Stomach smooth muscle (tissue), 2 donors: ENCODE data around the gene MCC.

Experiments used
- H3K27ac ChIP-seq: one replicate; pipeline ENCODE4 v1.7.0; 2013; ENCODE audit warnings: mild to moderate bottlenecking, low read length, inconsistent platforms
- H3K27me3 ChIP-seq, 2 donors: one replicate each; pipeline ENCODE4 v1.7.0; 2013; ENCODE audit warnings: low read length in 2 of 2; ENCODE audit not compliant: insufficient read depth in 2 of 2, control insufficient read depth in 1 of 2
- H3K36me3 ChIP-seq, 2 donors: one replicate each; pipeline ENCODE4 v1.7.0; 2013; ENCODE audit warnings: low read length in 2 of 2; ENCODE audit not compliant: control insufficient read depth in 2 of 2, insufficient read depth in 2 of 2
- H3K4me1 ChIP-seq: one replicate; pipeline ENCODE4 v1.7.0; 2013; ENCODE audit warnings: low read length; ENCODE audit not compliant: control insufficient read depth, insufficient read depth
- H3K4me3 ChIP-seq, 2 donors: one replicate each; pipeline ENCODE4 v1.7.0; 2013; ENCODE audit warnings: low read length in 2 of 2
- H3K9ac ChIP-seq, 2 donors: one replicate each; pipeline ENCODE4 v1.7.0; 2013; ENCODE audit warnings: low read length in 2 of 2, mild to moderate bottlenecking in 1 of 2
- H3K9me3 ChIP-seq, 2 donors: one replicate each; pipeline ENCODE4 v1.7.0; 2013; ENCODE audit warnings: low read length in 2 of 2; ENCODE audit not compliant: control insufficient read depth in 2 of 2
- donor health status: healthy.
- donor health status: Pancreatic carcinoma.

The MCC gene

GRCh38 chr5:113178073-113178779 lies 310.0 kb downstream of the MCC start:
- no peaks in the 10 kb centered on the region for H3K9me3 ChIP-seq
- no peaks in the 10 kb centered on the region for H3K36me3 ChIP-seq
- no peak overlapping the region for H3K9ac ChIP-seq
- peaks cover 20% of the 10 kb centered on the region for H3K4me1 ChIP-seq
- no peaks in the 10 kb centered on the region for H3K27me3 ChIP-seq
- H3K27ac ChIP-seq, result no peak overlapping the region
- H3K4me3 ChIP-seq, result no peak overlapping the region

DNA sequence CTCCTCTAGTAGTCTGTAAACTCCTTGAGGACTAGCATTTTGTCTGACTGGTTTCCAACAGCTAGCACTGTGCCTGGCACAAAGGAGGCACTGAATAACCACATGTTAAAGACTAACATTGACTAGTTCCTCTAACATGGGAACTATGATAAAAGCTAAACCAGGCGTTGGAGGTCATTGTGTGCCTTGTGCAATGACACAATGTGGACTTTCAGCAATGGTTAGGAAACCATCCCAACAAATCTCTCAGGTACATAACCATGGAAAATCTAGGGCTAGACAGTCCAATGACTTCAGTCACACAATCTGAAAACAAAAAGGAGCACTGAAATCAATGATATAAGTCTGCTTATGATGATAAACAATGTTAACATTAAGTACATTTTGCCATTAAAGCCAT lies 311.0 kb downstream of the MCC start:
- Histone ChIP-seq H3K27ac (no peak overlapping the region), H3K9ac (no peak overlapping the region), H3K4me3 (no peak overlapping the region), H3K9me3 (no peaks in the 10 kb centered on the region), H3K4me1 (peaks cover 20% of the 10 kb centered on the region), H3K36me3 (no peaks in the 10 kb centered on the region), H3K27me3 (no peaks in the 10 kb centered on the region)

DNA sequence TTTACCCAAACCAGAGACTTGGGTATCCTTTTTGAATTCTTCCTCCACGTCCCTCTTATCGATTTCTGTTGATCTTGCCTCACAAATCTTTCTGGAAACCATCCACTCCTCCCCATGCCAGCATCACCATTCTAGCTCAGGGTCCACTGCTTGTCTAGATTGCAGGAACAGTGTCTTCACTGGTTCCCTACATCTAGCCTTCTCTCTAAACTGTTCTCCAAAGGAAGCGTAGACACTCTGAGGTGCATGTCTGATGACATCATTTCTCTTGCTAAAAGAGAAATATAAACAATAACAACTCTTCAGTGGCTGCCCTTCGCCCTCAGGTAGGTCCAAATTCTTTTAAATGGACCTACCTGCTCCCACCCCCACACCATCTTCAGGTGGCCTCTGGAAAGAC lies 311.5 kb downstream of the MCC start:
- no peak overlapping the region for H3K4me3 ChIP-seq
- no peaks in the 10 kb centered on the region for H3K27me3 ChIP-seq
- H3K9ac ChIP-seq, result no peak overlapping the region
- H3K27ac ChIP-seq, result no peak overlapping the region
- H3K36me3 ChIP-seq, result no peaks in the 10 kb centered on the region
- H3K4me1 ChIP-seq, result peaks cover 20% of the 10 kb centered on the region
- no peaks in the 10 kb centered on the region for H3K9me3 ChIP-seq

GRCh38 chr5:113176196-113176595 lies 312.1 kb downstream of the MCC start:
- Histone ChIP-seq H3K36me3 (no peaks in the 10 kb centered on the region), H3K4me3 (no peak overlapping the region), H3K27ac (no peak overlapping the region), H3K4me1 (peaks cover 20% of the 10 kb centered on the region), H3K9me3 (no peaks in the 10 kb centered on the region), H3K9ac (no peak overlapping the region), H3K27me3 (no peaks in the 10 kb centered on the region)

GRCh38 chr5:113172231-113172826 lies 315.9 kb downstream of the MCC start:
- H3K9me3 ChIP-seq, result no peaks in the 10 kb centered on the region
- H3K4me3 ChIP-seq, result no peak overlapping the region
- H3K27ac ChIP-seq, result no peak overlapping the region
- H3K4me1 ChIP-seq, result peaks cover under 1% of the 10 kb centered on the region
- no peak overlapping the region for H3K9ac ChIP-seq
- H3K36me3 ChIP-seq, result no peaks in the 10 kb centered on the region
- no peaks in the 10 kb centered on the region for H3K27me3 ChIP-seq

- no peaks in the 10 kb centered on the region for H3K36me3 ChIP-seq
- no peak overlapping the region for H3K27ac ChIP-seq
- H3K4me1 ChIP-seq, result peaks cover 6% of the 10 kb centered on the region
- H3K27me3 ChIP-seq, result no peaks in the 10 kb centered on the region
- no peak overlapping the region for H3K9ac ChIP-seq
- H3K9me3 ChIP-seq, result no peaks in the 10 kb centered on the region
- no peak overlapping the region for H3K4me3 ChIP-seq
Measured at GRCh38 chr5:113171520-113171919, 316.7 kb downstream of the MCC start.

- no peaks in the 10 kb centered on the region for H3K9me3 ChIP-seq
- no peak overlapping the region for H3K4me3 ChIP-seq
- H3K4me1 ChIP-seq, result peaks cover 6% of the 10 kb centered on the region
- H3K27me3 ChIP-seq, result no peaks in the 10 kb centered on the region
- no peaks in the 10 kb centered on the region for H3K36me3 ChIP-seq
- H3K27ac ChIP-seq, result no peak overlapping the region
- H3K9ac ChIP-seq, result no peak overlapping the region
Measured at GRCh38 chr5:113170707-113171106, 317.5 kb downstream of the MCC start.

- no peak overlapping the region for H3K27ac ChIP-seq
- H3K9me3 ChIP-seq, result no peaks in the 10 kb centered on the region
- no peaks in the 10 kb centered on the region for H3K27me3 ChIP-seq
Measured at GRCh38 chr5:113169720-113170119, 318.5 kb downstream of the MCC start.

DNA sequence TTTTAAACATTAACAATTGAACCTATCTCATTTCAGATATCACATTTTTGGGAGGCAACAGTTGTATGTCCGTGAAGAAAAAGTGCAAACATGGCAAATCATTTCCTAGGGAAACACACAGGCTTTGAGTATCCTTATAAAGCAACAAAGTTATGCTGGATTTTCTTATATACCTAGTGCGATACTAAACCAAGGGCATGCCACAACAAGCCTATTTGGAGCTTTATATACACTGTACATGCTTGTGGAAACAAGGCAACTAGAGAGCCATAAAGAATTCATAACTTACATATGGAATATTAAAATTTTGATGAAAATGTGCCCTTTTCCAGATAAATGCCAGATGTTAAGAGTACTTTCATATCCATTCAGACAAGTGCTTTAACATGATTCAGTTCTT lies 320.3 kb downstream of the MCC start:
- H3K27ac ChIP-seq, result no peak overlapping the region
- no peaks in the 10 kb centered on the region for H3K9me3 ChIP-seq
- H3K4me3 ChIP-seq, result no peak overlapping the region
- no peaks in the 10 kb centered on the region for H3K27me3 ChIP-seq
- H3K9ac ChIP-seq, result no peak overlapping the region
- H3K4me1 ChIP-seq, result peaks cover 11% of the 10 kb centered on the region
- H3K36me3 ChIP-seq, result no peaks in the 10 kb centered on the region

More at GRCh38 chr5:113169720-113170119, 318.5 kb downstream of the MCC start:
- Histone ChIP-seq H3K4me3 (no peak overlapping the region), H3K9ac (no peak overlapping the region), H3K36me3 (no peaks in the 10 kb centered on the region), H3K4me1 (peaks cover 6% of the 10 kb centered on the region)

GRCh38 chr5:113166852-113167366 lies 321.3 kb downstream of the MCC start:
- Histone ChIP-seq H3K9me3 (no peaks in the 10 kb centered on the region), H3K27me3 (no peaks in the 10 kb centered on the region), H3K36me3 (no peaks in the 10 kb centered on the region), H3K27ac (no peak overlapping the region), H3K9ac (no peak overlapping the region), H3K4me1 (peaks cover 11% of the 10 kb centered on the region), H3K4me3 (no peak overlapping the region)

GRCh38 chr5:113166261-113166660 lies 322.0 kb downstream of the MCC start:
- Histone ChIP-seq H3K4me1 (peaks cover 11% of the 10 kb centered on the region), H3K4me3 (no peak overlapping the region), H3K27me3 (no peaks in the 10 kb centered on the region), H3K9ac (no peak overlapping the region), H3K36me3 (no peaks in the 10 kb centered on the region), H3K9me3 (no peaks in the 10 kb centered on the region), H3K27ac (no peak overlapping the region)
